Frontal cortex (tissue), 1 donor: Measurements from ENCODE around the gene CABP1. TPM values are rescaled to one million over a fixed set of nuclear protein-coding genes. Genes with fewer than 3 reads are reported as not detected.

Experiments used
- total RNA-seq: library from RNA; depleted of rRNA; stranded (reverse); fragments of >200 nt; gene quantifications from one replicate; pipeline ENCODE4 v1.2.3, GENCODE V29; 2014

The CABP1 gene
- total RNA-seq, 1 donor from 2014 or later = 2.0 TPM

Other genes with a start within 250 kb of the CABP1 start
- gene COX6A1, start 202.5 kb upstream of the CABP1 start, total RNA-seq = 489 TPM
- gene TRIAP1, start 194.2 kb upstream of the CABP1 start, total RNA-seq = 11.0 TPM
- 28.9 TPM for gene GATC, start 194.2 kb upstream of the CABP1 start, total RNA-seq
- gene SRSF9, start 170.9 kb upstream of the CABP1 start, total RNA-seq = 92.5 TPM
- gene DYNLL1, start 144.5 kb upstream of the CABP1 start, total RNA-seq = 279 TPM
- gene COQ5, start 111.5 kb upstream of the CABP1 start, total RNA-seq = 25.3 TPM
- 119 TPM for gene RNF10, start 106.3 kb upstream of the CABP1 start, total RNA-seq
- 27.3 TPM for gene POP5, start 59.2 kb upstream of the CABP1 start, total RNA-seq
- 35.5 TPM for gene MLEC, start 46.5 kb downstream of the CABP1 start, total RNA-seq
- 11.0 TPM for gene UNC119B, start 69.8 kb downstream of the CABP1 start, total RNA-seq
- 4.9 TPM for gene ACADS, start 85.2 kb downstream of the CABP1 start, total RNA-seq